Caco-2 (cell line): ENCODE data around the gene NOL3. TPM values are rescaled to one million over a fixed set of nuclear protein-coding genes. Genes with fewer than 3 reads are reported as not detected.
A peak's percentile ranks its signal among the peaks of the same experiment; 100 is the strongest.

Experiments used
- BruUV-seq: library from RNA; stranded (reverse); fragments of 400-500 nt; replicated peaks from 2 replicates; lab custom pipeline; 2021; lab: Mats Ljungman, UMichigan
- CTCF ChIA-PET: fragments of 300-600 bp; sonication (Branson Sonifier 250); formaldehyde crosslinking; loops from one replicate; lab custom pipeline; 2022; ENCODE audit warnings: antibody characterized with exemption; lab: Charles Lee
- POLR2A ChIA-PET: fragments of 300-600 bp; sonication (Branson Sonifier 250); formaldehyde crosslinking; loops from one replicate; lab custom pipeline; 2022; ENCODE audit warnings: antibody characterized with exemption; lab: Charles Lee
- DNase-seq, 2 experiments: peaks; one replicate each; pipeline versions ENCODE4 v3.0.0 to v3.0.0-alpha.2; 2020 to 2022
- H3K27me3 ChIP-seq: replicated peaks from 2 replicates; pipeline ENCODE4 v1.6.0; 2011; ENCODE audit warnings: low read length; ENCODE audit not compliant: control insufficient read depth, insufficient read depth
- H3K36me3 ChIP-seq: 2 replicates; pipeline ENCODE4 v1.5.1; 2011; ENCODE audit warnings: low read length; ENCODE audit not compliant: control insufficient read depth, insufficient read depth
- H3K4me1 ChIP-seq: fragments of 250-450 bp; sonication (Bioruptor Pico); 2 replicates; pipeline ENCODE4 v1.5.1; 2020; ENCODE audit warnings: mild to moderate bottlenecking
- H3K4me3 ChIP-seq: 2 replicates; pipeline ENCODE4 v1.5.1; 2011; ENCODE audit warnings: low read depth, mild to moderate bottlenecking, control low read depth, low read length
- H3K9me3 ChIP-seq: fragments of 250-450 bp; sonication (Bioruptor Pico); 2 replicates; pipeline ENCODE4 v1.5.1; 2020; ENCODE audit warnings: mild to moderate bottlenecking, moderate library complexity
- H3K27ac Mint-ChIP-seq: one replicate; pipeline ENCODE4 v1.8.0; 2022; ENCODE audit warnings: mixed read lengths; ENCODE audit not compliant: unreplicated experiment
- H3K27me3 Mint-ChIP-seq: one replicate; pipeline ENCODE4 v1.8.0; 2022; ENCODE audit warnings: mixed read lengths; ENCODE audit not compliant: insufficient read depth, unreplicated experiment
- H3K36me3 Mint-ChIP-seq: one replicate; pipeline ENCODE4 v1.8.0; 2022; ENCODE audit warnings: mild to moderate bottlenecking, mixed read lengths; ENCODE audit not compliant: insufficient read depth, unreplicated experiment
- H3K4me1 Mint-ChIP-seq: one replicate; pipeline ENCODE4 v1.8.0; 2022; ENCODE audit warnings: low read depth, mixed read lengths; ENCODE audit not compliant: unreplicated experiment
- H3K4me3 Mint-ChIP-seq: one replicate; pipeline ENCODE4 v1.8.0; 2022; ENCODE audit warnings: mild to moderate bottlenecking, moderate library complexity, mixed read lengths; ENCODE audit not compliant: unreplicated experiment
- H3K9me3 Mint-ChIP-seq: one replicate; pipeline ENCODE4 v1.8.0; 2022; ENCODE audit warnings: mixed read lengths; ENCODE audit not compliant: unreplicated experiment
- intact Hi-C: fragments of 100-400 bp; cut with micrococcal nuclease; formaldehyde crosslinking; loops from one replicate; pipeline ENCODE4 v1.10.0; 2022; ENCODE audit not compliant: unreplicated experiment
- total RNA-seq: library from RNA; stranded (reverse); gene quantifications from 2 replicates; pipeline ENCODE4 v1.2.3, GENCODE V29; 2022
- TF ChIP-seq, protein P1 (sequence below), 2 experiments: fragments of 200-600 bp in 1 of 2; IDR thresholded peaks; 1 replicate in 1 of 2; 2 replicates in 1 of 2; pipeline versions ENCODE4 v1.5.1 to v1.8.0; 2011 to 2022; ENCODE audit warnings: antibody characterized with exemption in 1 of 2, control low read depth in 1 of 2, inconsistent platforms in 1 of 2, low read depth in 1 of 2, low read length in 1 of 2, mild to moderate bottlenecking in 1 of 2, moderate library complexity in 1 of 2; ENCODE audit not compliant: insufficient read depth in 1 of 2, severe bottlenecking in 1 of 2, unreplicated experiment in 1 of 2

Gene NOL3
- total RNA-seq, 1 experiment from 2014 or later: 17.4 TPM

DNA sequence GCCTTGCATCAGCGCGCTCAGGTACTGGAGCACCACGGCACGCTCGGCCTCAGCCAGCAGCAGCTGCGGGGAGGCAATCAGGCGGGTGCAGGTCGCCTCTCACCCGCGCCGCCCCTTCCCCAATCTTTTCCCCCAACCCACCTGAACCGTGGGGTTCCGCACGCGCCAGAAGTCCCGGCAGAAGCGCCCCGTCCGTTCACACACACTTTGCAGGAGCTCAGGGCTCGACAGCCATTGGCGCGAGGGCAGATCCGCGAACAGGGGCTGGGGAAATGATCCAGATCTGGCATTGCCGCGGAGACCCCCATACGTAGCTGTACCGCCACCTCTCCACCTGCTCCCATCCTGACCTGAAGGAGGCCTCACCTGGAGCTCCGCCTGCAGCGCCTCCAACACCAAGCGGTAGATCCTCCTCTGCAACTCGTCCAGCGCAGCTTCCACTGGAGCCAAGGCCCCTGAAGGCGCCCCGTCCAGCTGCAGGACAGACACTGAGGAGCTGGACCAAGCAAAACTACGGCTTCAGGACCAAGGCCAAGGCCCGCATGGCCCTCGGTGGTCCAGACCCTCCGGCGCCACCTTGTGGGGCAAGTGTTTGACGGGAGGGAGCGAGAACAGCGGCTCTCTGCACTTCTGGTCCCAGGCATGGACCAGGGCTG lies 14.8 kb downstream of the NOL3 start:
- H3K9me3 ChIP-seq: no peaks in the 10 kb centered on the region
- Mint-ChIP-seq H3K36me3 (peaks cover 8% of the 10 kb centered on the region), H3K4me1 (peaks cover 7% of the 10 kb centered on the region), H3K27ac (peak overlapping the region; percentile 10), H3K9me3 (no peaks in the 10 kb centered on the region), H3K4me3 (no peak overlapping the region), H3K27me3 (peaks cover 3% of the 10 kb centered on the region)
- peaks cover 40% of the 10 kb centered on the region for H3K4me1 ChIP-seq
- BruUV-seq: no TSS peak
- no peaks in the 10 kb centered on the region for H3K36me3 ChIP-seq
- ChIA-PET POLR2A (interaction anchor here (0.6 to 3.1 kb wide), 3 partner anchors 13 to 151 kb away, joined by 3 to 10 read pairs (median 5); partner anchors contain the start of gene NOL3), CTCF (interaction anchor here (0.5 to 3.2 kb wide), 20 partner anchors 9 to 231 kb away, joined by 3 to 39 read pairs (median 5); partner anchors contain the start of genes B3GNT9, ELMO3, FBXL8 and FHOD1)
- TF ChIP-seq, protein P1, sequence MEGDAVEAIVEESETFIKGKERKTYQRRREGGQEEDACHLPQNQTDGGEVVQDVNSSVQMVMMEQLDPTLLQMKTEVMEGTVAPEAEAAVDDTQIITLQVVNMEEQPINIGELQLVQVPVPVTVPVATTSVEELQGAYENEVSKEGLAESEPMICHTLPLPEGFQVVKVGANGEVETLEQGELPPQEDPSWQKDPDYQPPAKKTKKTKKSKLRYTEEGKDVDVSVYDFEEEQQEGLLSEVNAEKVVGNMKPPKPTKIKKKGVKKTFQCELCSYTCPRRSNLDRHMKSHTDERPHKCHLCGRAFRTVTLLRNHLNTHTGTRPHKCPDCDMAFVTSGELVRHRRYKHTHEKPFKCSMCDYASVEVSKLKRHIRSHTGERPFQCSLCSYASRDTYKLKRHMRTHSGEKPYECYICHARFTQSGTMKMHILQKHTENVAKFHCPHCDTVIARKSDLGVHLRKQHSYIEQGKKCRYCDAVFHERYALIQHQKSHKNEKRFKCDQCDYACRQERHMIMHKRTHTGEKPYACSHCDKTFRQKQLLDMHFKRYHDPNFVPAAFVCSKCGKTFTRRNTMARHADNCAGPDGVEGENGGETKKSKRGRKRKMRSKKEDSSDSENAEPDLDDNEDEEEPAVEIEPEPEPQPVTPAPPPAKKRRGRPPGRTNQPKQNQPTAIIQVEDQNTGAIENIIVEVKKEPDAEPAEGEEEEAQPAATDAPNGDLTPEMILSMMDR (IDR thresholded peaks at IDR 0.05; ENCODE audit: insufficient read depth in 1 of 2, low read depth in 1 of 2, low read length in 1 of 2, severe bottlenecking in 1 of 2, unreplicated experiment in 1 of 2): peak; percentile 91 to 96
- peak; percentile 95 to 97 for DNase-seq
- peak overlapping the region; percentile 90 for H3K4me3 ChIP-seq
- intact Hi-C loops: loop anchor here (1.0 to 2.0 kb wide), 6 partner anchors 14 to 238 kb away; partner anchors contain the start of gene ELMO3
- H3K27me3 ChIP-seq: no peaks in the 10 kb centered on the region

DNA sequence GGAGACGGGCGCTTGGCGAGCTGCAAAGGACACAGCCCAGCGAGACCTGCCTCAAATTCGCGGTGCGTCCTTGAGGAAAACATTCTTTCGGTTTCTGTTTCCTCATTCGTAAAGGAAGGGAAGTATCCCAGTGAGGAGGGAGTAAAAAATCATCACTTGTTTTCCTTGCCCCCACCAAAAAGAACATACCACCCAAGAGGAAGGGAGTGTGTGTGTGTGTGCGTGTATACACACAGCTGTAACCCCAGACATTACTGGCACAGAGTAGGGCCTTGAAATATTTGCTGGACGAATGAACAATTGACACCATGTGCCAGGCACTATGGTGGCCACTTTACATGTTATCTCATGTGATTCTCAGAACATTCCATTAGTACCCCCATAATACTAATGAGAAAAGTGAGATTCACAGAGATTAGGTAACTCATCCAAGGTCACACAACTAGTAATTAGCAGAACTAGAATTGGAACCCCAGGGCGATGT lies 15.4 kb downstream of the NOL3 start:
- no peak for DNase-seq
- intact Hi-C loops: loop anchor here (1.0 to 2.0 kb wide), 7 partner anchors 11 to 239 kb away; partner anchors contain the start of gene ELMO3
- H3K36me3 ChIP-seq: no peaks in the 10 kb centered on the region
- Mint-ChIP-seq H3K9me3 (no peaks in the 10 kb centered on the region), H3K36me3 (peaks cover 8% of the 10 kb centered on the region), H3K27ac (peak overlapping the region; percentile 10), H3K27me3 (peaks cover 3% of the 10 kb centered on the region), H3K4me1 (peaks cover 7% of the 10 kb centered on the region), H3K4me3 (no peak overlapping the region)
- H3K4me3 ChIP-seq: no peak overlapping the region
- ChIA-PET CTCF (interaction anchor here (0.6 to 3.2 kb wide), 14 partner anchors 10 to 232 kb away, joined by 3 to 39 read pairs (median 6); partner anchors contain the start of genes ELMO3, FBXL8, NOL3 and TRADD), POLR2A (interaction anchor here (1.0 to 3.1 kb wide), 2 partner anchors 13 to 15 kb away, joined by 3 to 10 read pairs; partner anchors contain the start of gene NOL3)
- no peaks in the 10 kb centered on the region for H3K27me3 ChIP-seq
- no peaks in the 10 kb centered on the region for H3K9me3 ChIP-seq
- peaks cover 40% of the 10 kb centered on the region for H3K4me1 ChIP-seq
- TF ChIP-seq, protein P1 (IDR thresholded peaks at IDR 0.05; ENCODE audit: insufficient read depth in 1 of 2, low read depth in 1 of 2, low read length in 1 of 2, severe bottlenecking in 1 of 2, unreplicated experiment in 1 of 2): peak in 1 of 2 experiments; percentile 18
- no TSS peak for BruUV-seq

DNA sequence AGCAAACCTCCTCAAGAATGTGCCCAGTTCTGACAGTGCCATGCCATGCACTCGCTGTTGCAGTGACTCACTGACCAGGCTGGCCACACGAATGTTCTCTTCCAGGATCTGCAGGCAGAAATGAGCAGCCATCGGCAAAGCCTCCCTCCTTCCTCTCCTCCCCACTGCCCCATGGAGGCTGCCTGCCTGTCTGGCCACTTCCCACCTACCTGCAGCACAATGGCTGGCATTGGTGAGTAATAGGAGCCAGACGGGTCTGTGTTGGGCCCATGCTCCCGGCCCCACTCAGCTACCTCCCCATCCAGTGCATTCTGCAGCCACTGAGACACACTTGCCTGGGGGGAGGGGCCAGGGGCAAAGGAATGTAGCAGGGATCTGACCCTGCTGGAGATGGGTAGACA lies 16.2 kb downstream of the NOL3 start:
- H3K9me3 ChIP-seq: no peaks in the 10 kb centered on the region
- peak; percentile 67 to 77 for DNase-seq
- TF ChIP-seq, protein P1 (IDR thresholded peaks at IDR 0.05; ENCODE audit: insufficient read depth in 1 of 2, low read depth in 1 of 2, low read length in 1 of 2, severe bottlenecking in 1 of 2, unreplicated experiment in 1 of 2): no peak
- Mint-ChIP-seq H3K27ac (no peak overlapping the region), H3K9me3 (no peaks in the 10 kb centered on the region), H3K36me3 (peaks cover 12% of the 10 kb centered on the region), H3K4me3 (no peak overlapping the region), H3K4me1 (peaks cover 12% of the 10 kb centered on the region), H3K27me3 (peaks cover 3% of the 10 kb centered on the region)
- no peaks in the 10 kb centered on the region for H3K36me3 ChIP-seq
- no TSS peak for BruUV-seq
- H3K4me3 ChIP-seq: no peak overlapping the region
- H3K4me1 ChIP-seq: peaks cover 45% of the 10 kb centered on the region
- CTCF ChIA-PET: interaction anchor here (0.5 kb wide), 1 partner anchor 230 kb away, joined by 3 read pairs; no protein-coding TSS in a partner anchor
- POLR2A ChIA-PET: no interaction called here
- intact Hi-C loops: loop anchor here (1.0 kb wide), 1 partner anchor 12 kb away; no protein-coding TSS in a partner anchor
- H3K27me3 ChIP-seq: no peaks in the 10 kb centered on the region
